KMS-11 (cell line): ENCODE results near the gene GRIK1.

Source experiments
- H2AFZ ChIP-seq: fragments of 200-600 bp; sonication (generic); 2 replicates; pipeline ENCODE4 v1.6.1; 2016; ENCODE audit warnings: antibody characterized with exemption, mixed run types, low read depth
- H3K27ac ChIP-seq: fragments of 200-600 bp; sonication (generic); 2 replicates; pipeline ENCODE4 v1.6.1; 2016; ENCODE audit warnings: mild to moderate bottlenecking, mixed run types
- H3K27me3 ChIP-seq: fragments of 200-600 bp; sonication (generic); 2 replicates; pipeline ENCODE4 v1.6.1; 2017; ENCODE audit warnings: mild to moderate bottlenecking, low read depth, mixed run types, moderate library complexity; ENCODE audit not compliant: insufficient read depth
- H3K36me3 ChIP-seq: fragments of 200-600 bp; sonication (generic); 2 replicates; pipeline ENCODE4 v1.6.1; 2017; ENCODE audit warnings: mild to moderate bottlenecking, mixed run types; ENCODE audit not compliant: insufficient read depth
- H3K4me1 ChIP-seq: fragments of 200-600 bp; sonication (generic); 2 replicates; pipeline ENCODE4 v1.6.1; 2016; ENCODE audit warnings: mild to moderate bottlenecking, low read depth, mixed run types; ENCODE audit not compliant: poor library complexity, severe bottlenecking
- H3K4me2 ChIP-seq: fragments of 200-600 bp; sonication (generic); 2 replicates; pipeline ENCODE4 v1.7.0; 2016; ENCODE audit warnings: mild to moderate bottlenecking, mixed run types
- H3K4me3 ChIP-seq: fragments of 200-600 bp; sonication (generic); IDR thresholded peaks from 2 replicates; pipeline ENCODE4 v1.6.1; 2017; ENCODE audit warnings: low read depth, low read length, mixed read lengths; ENCODE audit not compliant: insufficient read depth
- H3K79me2 ChIP-seq: fragments of 200-600 bp; sonication (generic); 2 replicates; pipeline ENCODE4 v1.6.1; 2016; ENCODE audit warnings: low read depth, mixed run types; ENCODE audit not compliant: insufficient read depth
- H3K9ac ChIP-seq: fragments of 200-600 bp; sonication (generic); 2 replicates; pipeline ENCODE4 v1.6.1; 2016; ENCODE audit warnings: mild to moderate bottlenecking, mixed run types
- H4K20me1 ChIP-seq: fragments of 200-600 bp; sonication (generic); 2 replicates; pipeline ENCODE4 v1.6.1; 2016; ENCODE audit warnings: mild to moderate bottlenecking, mixed run types; ENCODE audit not compliant: insufficient read depth
- TF ChIP-seq, protein P1 (sequence below): fragments of 200-600 bp; sonication (generic); conservative IDR thresholded peaks from 2 replicates; pipeline ENCODE4 v1.6.1; 2017; ENCODE audit warnings: low read depth, mild to moderate bottlenecking, antibody characterized with exemption, low read length, moderate library complexity, mixed read lengths

Gene GRIK1

DNA sequence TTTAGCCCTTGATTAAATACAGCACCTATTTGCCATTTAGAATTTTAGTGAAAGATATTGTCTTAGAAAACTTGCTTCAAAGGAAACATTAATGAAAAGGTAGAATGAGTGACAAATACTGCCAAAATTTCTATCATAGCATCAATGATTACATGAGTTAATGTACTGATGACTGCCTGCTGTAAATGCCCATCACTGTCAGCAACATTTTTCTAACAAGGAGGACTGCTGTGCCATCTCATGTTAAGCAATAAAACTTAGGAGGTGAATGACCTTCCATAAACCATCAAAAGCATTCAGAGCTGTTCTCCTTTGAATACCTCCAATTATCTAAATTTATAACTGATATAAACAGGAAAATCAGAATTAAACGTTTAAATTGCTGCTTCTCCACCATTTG, 54.3 kb downstream of the GRIK1 start:
- H3K4me3 ChIP-seq, result no peak overlapping the region
- H3K9ac ChIP-seq, result no peak overlapping the region
- no peak overlapping the region for H3K27ac ChIP-seq
- H3K36me3 ChIP-seq, result no peaks in the 10 kb centered on the region
- no peaks in the 10 kb centered on the region for H3K27me3 ChIP-seq
- H4K20me1 ChIP-seq, result no peaks in the 10 kb centered on the region
- no peaks in the 10 kb centered on the region for H3K79me2 ChIP-seq
- H3K4me2 ChIP-seq, result no peak overlapping the region
- no peaks in the 10 kb centered on the region for H3K4me1 ChIP-seq
- H2AFZ ChIP-seq, result no peak overlapping the region
- TF ChIP-seq, protein P1, sequence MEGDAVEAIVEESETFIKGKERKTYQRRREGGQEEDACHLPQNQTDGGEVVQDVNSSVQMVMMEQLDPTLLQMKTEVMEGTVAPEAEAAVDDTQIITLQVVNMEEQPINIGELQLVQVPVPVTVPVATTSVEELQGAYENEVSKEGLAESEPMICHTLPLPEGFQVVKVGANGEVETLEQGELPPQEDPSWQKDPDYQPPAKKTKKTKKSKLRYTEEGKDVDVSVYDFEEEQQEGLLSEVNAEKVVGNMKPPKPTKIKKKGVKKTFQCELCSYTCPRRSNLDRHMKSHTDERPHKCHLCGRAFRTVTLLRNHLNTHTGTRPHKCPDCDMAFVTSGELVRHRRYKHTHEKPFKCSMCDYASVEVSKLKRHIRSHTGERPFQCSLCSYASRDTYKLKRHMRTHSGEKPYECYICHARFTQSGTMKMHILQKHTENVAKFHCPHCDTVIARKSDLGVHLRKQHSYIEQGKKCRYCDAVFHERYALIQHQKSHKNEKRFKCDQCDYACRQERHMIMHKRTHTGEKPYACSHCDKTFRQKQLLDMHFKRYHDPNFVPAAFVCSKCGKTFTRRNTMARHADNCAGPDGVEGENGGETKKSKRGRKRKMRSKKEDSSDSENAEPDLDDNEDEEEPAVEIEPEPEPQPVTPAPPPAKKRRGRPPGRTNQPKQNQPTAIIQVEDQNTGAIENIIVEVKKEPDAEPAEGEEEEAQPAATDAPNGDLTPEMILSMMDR, result no peak

DNA sequence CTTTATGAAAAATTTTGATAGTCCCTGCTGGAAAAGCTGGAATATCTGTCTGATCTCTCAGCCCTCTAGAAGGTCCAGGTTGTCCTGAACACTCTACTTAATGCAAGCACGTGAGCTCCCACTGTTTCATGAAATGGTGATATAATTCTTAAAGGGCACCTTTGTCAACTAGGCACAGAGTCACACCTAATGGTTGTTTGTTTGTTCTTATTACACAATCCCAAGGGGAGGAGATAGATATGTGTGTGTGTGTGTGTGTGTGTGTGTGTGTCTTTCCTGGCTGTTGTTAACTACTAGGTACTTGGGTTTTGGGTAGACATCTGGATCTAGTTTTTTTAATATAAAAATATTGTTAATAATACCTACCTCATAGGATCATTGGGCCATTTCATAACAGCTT, 63.9 kb downstream of the GRIK1 start:
- Histone ChIP-seq H3K9ac (no peak overlapping the region), H3K4me3 (no peak overlapping the region), H2AFZ (no peak overlapping the region), H3K79me2 (no peaks in the 10 kb centered on the region), H3K27ac (no peak overlapping the region), H3K36me3 (no peaks in the 10 kb centered on the region), H3K4me1 (no peaks in the 10 kb centered on the region), H3K27me3 (no peaks in the 10 kb centered on the region), H3K4me2 (no peak overlapping the region), H4K20me1 (no peaks in the 10 kb centered on the region)
- TF ChIP-seq, protein P1, result no peak

DNA sequence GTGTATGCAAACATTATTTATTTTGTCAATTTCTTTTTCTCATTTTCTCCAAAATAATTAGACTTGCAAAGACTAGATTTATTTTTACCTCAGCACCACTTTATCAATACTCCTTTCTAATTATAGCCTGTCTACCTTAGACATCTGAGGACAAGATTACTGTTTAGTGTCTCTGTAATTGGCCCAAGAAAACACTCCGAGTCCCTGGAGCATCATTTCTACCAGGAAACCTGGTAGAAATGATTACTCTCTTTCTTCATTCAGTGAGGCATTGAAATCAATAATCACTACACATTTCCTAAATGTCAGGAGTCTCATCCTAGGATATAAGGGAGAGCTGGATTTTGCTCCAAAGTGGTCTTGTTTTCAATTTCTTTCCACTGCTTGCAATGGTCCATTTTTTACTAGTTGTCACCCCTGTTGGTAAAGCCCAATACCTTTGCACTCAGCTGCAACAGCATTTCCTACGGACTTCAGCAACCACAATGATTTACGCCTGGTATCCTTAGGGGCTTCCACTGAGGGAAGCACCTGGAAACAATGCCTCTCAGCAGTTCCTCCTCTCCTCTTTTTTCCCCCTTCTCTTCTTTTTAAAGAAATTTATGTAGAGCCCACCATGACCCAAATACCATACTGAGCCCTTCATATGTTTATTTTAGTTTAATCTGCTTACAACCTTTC, 64.6 kb downstream of the GRIK1 start:
- H3K4me2 ChIP-seq, result no peak overlapping the region
- no peak overlapping the region for H3K27ac ChIP-seq
- H3K4me3 ChIP-seq, result no peak overlapping the region
- no peak overlapping the region for H2AFZ ChIP-seq
- H3K9ac ChIP-seq, result no peak overlapping the region
- no peaks in the 10 kb centered on the region for H4K20me1 ChIP-seq
- H3K27me3 ChIP-seq, result no peaks in the 10 kb centered on the region
- no peaks in the 10 kb centered on the region for H3K79me2 ChIP-seq
- TF ChIP-seq, protein P1, result no peak
- no peaks in the 10 kb centered on the region for H3K4me1 ChIP-seq
- H3K36me3 ChIP-seq, result no peaks in the 10 kb centered on the region

DNA sequence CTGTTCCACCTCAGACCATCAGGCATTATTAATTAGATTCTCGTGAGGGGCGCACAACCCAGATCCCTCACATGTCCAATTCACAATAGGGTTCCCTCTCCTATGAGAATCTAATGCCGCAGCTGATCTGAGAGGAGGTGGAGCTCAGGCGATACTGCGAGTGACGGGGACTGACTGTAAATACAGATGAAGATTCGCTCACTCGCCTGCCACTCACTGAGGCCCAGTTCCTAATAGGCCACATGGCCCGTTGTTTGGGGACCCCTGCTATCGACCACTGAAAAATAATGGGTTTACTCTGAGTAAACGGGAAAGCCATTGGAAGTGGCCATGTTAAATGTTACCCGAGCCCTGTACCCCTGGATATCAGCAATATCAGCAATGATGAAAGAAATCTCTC, 65.9 kb downstream of the GRIK1 start:
- H3K27me3 ChIP-seq, result no peaks in the 10 kb centered on the region
- H3K4me1 ChIP-seq, result no peaks in the 10 kb centered on the region
- no peak overlapping the region for H3K4me2 ChIP-seq
- H2AFZ ChIP-seq, result no peak overlapping the region
- H4K20me1 ChIP-seq, result no peaks in the 10 kb centered on the region
- H3K4me3 ChIP-seq, result no peak overlapping the region
- no peaks in the 10 kb centered on the region for H3K79me2 ChIP-seq
- H3K27ac ChIP-seq, result no peak overlapping the region
- no peaks in the 10 kb centered on the region for H3K36me3 ChIP-seq
- TF ChIP-seq, protein P1, result no peak
- no peak overlapping the region for H3K9ac ChIP-seq
